CD14-positive monocyte (primary cell): ENCODE data around the gene TOLLIP. TPM values are rescaled to one million over a fixed set of nuclear protein-coding genes. Genes with fewer than 3 reads are reported as not detected.

Experiments
- DNase-seq, 3 donors: peaks; one replicate each; pipeline ENCODE4 v3.0.0-alpha.2; 2011 to 2022
- H2AFZ ChIP-seq: 2 replicates; pipeline ENCODE4 v1.6.0; 2012; ENCODE audit warnings: mild to moderate bottlenecking, low read depth, low read length, inconsistent platforms; ENCODE audit not compliant: insufficient read depth, poor library complexity, severe bottlenecking
- H3K27ac ChIP-seq, 2 donors: 1 replicate in 1 of 2; 2 replicates in 1 of 2; pipeline ENCODE4 v1.5.1; 2012 to 2013; ENCODE audit warnings: low read length in 2 of 2, control low read depth in 1 of 2, inconsistent platforms in 1 of 2, low read depth in 1 of 2, mild to moderate bottlenecking in 1 of 2
- H3K27me3 ChIP-seq, 2 donors: one replicate each; pipeline versions ENCODE4 v1.6.0 to v1.6.1; 2011 to 2013; ENCODE audit warnings: low read length in 2 of 2; ENCODE audit not compliant: control insufficient read depth in 2 of 2, insufficient read depth in 2 of 2
- H3K36me3 ChIP-seq, 2 donors: replicated peaks in 1 of 2; 1 replicate in 1 of 2; 2 replicates in 1 of 2; pipeline versions ENCODE4 v1.5.1 to v1.6.1; 2012 to 2013; ENCODE audit warnings: low read length in 2 of 2, control low read depth in 1 of 2, inconsistent platforms in 1 of 2, mild to moderate bottlenecking in 1 of 2; ENCODE audit not compliant: insufficient read depth in 2 of 2, control insufficient read depth in 1 of 2
- H3K4me1 ChIP-seq, 2 donors: 1 replicate in 1 of 2; 2 replicates in 1 of 2; pipeline versions ENCODE4 v1.5.1 to v1.6.1; 2012 to 2013; ENCODE audit warnings: low read length in 2 of 2, control low read depth in 1 of 2, inconsistent platforms in 1 of 2, mild to moderate bottlenecking in 1 of 2, moderate library complexity in 1 of 2; ENCODE audit not compliant: insufficient read depth in 2 of 2, control insufficient read depth in 1 of 2
- H3K4me2 ChIP-seq: replicated peaks from 2 replicates; pipeline ENCODE3; 2012; ENCODE audit warnings: low read length, moderate library complexity, mild to moderate bottlenecking; ENCODE audit not compliant: poor library complexity, severe bottlenecking; ENCODE audit errors: extremely low read depth
- H3K4me3 ChIP-seq, 3 experiments: fragments of 200-600 bp in 1 of 3; sonication (generic) in 1 of 3; replicated peaks in 1 of 3; 1 replicate in 2 of 3; 2 replicates in 1 of 3; pipeline ENCODE4 v1.5.1; 2011 to 2013; ENCODE audit warnings: low read length in 3 of 3, mild to moderate bottlenecking in 3 of 3, control low read depth in 2 of 3, low read depth in 2 of 3, inconsistent platforms in 1 of 3, moderate library complexity in 1 of 3
- H3K79me2 ChIP-seq: 2 replicates; pipeline ENCODE4 v1.6.0; 2012; ENCODE audit warnings: mild to moderate bottlenecking, control low read depth, inconsistent platforms, low read length, moderate library complexity; ENCODE audit not compliant: insufficient read depth
- H3K9ac ChIP-seq: 2 replicates; pipeline ENCODE4 v1.6.0; 2017; ENCODE audit warnings: low read length, mild to moderate bottlenecking; ENCODE audit not compliant: insufficient read depth, poor library complexity, severe bottlenecking
- H3K9me3 ChIP-seq, 2 donors: replicated peaks in 1 of 2; 1 replicate in 1 of 2; 2 replicates in 1 of 2; pipeline versions ENCODE4 v1.5.1 to v1.6.1; 2012 to 2013; ENCODE audit warnings: low read length in 2 of 2, control low read depth in 1 of 2; ENCODE audit not compliant: control insufficient read depth in 1 of 2, insufficient read depth in 1 of 2
- H4K20me1 ChIP-seq: 2 replicates; pipeline ENCODE4 v1.6.0; 2012; ENCODE audit warnings: mild to moderate bottlenecking, low read length, control low read depth, moderate library complexity; ENCODE audit not compliant: insufficient read depth
- H3K27ac Mint-ChIP-seq, 7 donors: one replicate each; pipeline ENCODE4 v1.8.0; 2020; ENCODE audit warnings: mild to moderate bottlenecking in 7 of 7, mixed read lengths in 7 of 7, moderate library complexity in 6 of 7, inconsistent platforms in 2 of 7
- H3K27me3 Mint-ChIP-seq, 3 donors: one replicate each; pipeline ENCODE4 v1.8.0; 2021 to 2022; ENCODE audit warnings: low read depth in 3 of 3, mild to moderate bottlenecking in 3 of 3, mixed read lengths in 3 of 3, moderate library complexity in 3 of 3, inconsistent platforms in 1 of 3
- H3K36me3 Mint-ChIP-seq, 2 donors: one replicate each; pipeline ENCODE4 v1.8.0; 2020; ENCODE audit warnings: mixed read lengths in 2 of 2, inconsistent platforms in 1 of 2, mild to moderate bottlenecking in 1 of 2
- H3K4me1 Mint-ChIP-seq: one replicate; pipeline ENCODE4 v1.8.0; 2020; ENCODE audit warnings: mild to moderate bottlenecking, mixed read lengths
- H3K4me3 Mint-ChIP-seq, 2 donors: one replicate each; pipeline ENCODE4 v1.8.0; 2020; ENCODE audit warnings: mild to moderate bottlenecking in 2 of 2, mixed read lengths in 2 of 2, moderate library complexity in 1 of 2
- H3K9me3 Mint-ChIP-seq, 7 donors: one replicate each; pipeline ENCODE4 v1.8.0; 2020 to 2022; ENCODE audit warnings: mixed read lengths in 7 of 7, mild to moderate bottlenecking in 6 of 7, moderate library complexity in 6 of 7, inconsistent platforms in 2 of 7
- WGBS: methylation state at CpG from one replicate; pipeline ENCODE4 v1.1.5; 2013; ENCODE audit warnings: missing lambda C conversion rate; ENCODE audit not compliant: insufficient coverage; 5-methylcytosine and 5-hydroxymethylcytosine counted together
- intact Hi-C, 2 donors: fragments of 100-400 bp; cut with micrococcal nuclease; formaldehyde crosslinking; loops; one replicate each; pipeline versions ENCODE4 v1.15.0 to v1.15.1; 2023
- polyA plus RNA-seq, 3 donors: library from polyadenylated mRNA; depleted of rRNA in 1 of 3; unstranded in 2 of 3; stranded (reverse) in 1 of 3; fragments of 300-500 nt in 2 of 3; fragments of >200 nt in 1 of 3; fragmentation: Illumina TruSeq in 2 of 3; gene quantifications; 1 replicate in 2 of 3; 2 replicates in 1 of 3; pipeline ENCODE4 v1.2.3, GENCODE V29; 2012 to 2021
- TF ChIP-seq, protein P1 (sequence below): fragments of 200-600 bp; IDR thresholded peaks from one replicate; pipeline ENCODE4 v1.8.0; 2022; ENCODE audit warnings: antibody characterized with exemption, mild to moderate bottlenecking

TOLLIP gene
- polyA plus RNA-seq, 3 donors = 67.9 to 72.1 (median 71.7) TPM

DNA sequence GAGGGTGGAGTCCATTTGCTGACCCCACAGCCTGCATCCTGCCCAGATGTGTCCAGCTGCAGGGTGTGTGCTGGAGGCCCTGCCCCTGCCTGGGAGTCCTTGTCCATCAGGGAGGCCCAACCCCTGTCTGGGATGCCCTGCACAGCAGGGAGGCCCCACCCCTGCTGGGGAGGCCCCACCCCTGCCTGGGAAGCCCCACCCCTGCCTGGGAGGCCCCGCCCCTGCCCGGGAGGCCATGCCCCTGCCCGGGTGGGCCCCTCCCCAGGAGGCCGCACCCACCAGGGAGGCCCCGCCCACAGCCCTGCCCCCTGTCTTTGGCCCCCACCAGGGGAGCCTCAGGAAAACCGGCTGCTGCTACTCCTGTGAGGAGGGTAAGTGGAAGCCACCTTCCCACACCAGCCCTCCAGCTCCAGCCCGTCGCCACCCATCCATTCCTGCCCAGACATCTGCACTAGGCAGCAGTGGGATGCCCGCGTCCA lies 49.4 kb downstream of the TOLLIP start:
- Mint-ChIP-seq H3K4me1 (peaks cover 11% of the 10 kb centered on the region), H3K27me3 (no peaks in the 10 kb centered on the region), H3K4me3 (no peak overlapping the region), H3K27ac (peak overlapping the region in 1 of 7 donors; percentile 46), H3K9me3 (peaks cover 2 to 8% (median 6%) of the 10 kb centered on the region in 7 donors), H3K36me3 (peaks cover 0 to 5% of the 10 kb centered on the region in 2 donors)
- TF ChIP-seq, protein P1, sequence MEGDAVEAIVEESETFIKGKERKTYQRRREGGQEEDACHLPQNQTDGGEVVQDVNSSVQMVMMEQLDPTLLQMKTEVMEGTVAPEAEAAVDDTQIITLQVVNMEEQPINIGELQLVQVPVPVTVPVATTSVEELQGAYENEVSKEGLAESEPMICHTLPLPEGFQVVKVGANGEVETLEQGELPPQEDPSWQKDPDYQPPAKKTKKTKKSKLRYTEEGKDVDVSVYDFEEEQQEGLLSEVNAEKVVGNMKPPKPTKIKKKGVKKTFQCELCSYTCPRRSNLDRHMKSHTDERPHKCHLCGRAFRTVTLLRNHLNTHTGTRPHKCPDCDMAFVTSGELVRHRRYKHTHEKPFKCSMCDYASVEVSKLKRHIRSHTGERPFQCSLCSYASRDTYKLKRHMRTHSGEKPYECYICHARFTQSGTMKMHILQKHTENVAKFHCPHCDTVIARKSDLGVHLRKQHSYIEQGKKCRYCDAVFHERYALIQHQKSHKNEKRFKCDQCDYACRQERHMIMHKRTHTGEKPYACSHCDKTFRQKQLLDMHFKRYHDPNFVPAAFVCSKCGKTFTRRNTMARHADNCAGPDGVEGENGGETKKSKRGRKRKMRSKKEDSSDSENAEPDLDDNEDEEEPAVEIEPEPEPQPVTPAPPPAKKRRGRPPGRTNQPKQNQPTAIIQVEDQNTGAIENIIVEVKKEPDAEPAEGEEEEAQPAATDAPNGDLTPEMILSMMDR = no peak
- Histone ChIP-seq H3K27me3 (no peaks in the 10 kb centered on the region), H3K4me2 (no peak overlapping the region), H2AFZ (no peak overlapping the region), H3K4me1 (peaks cover 16 to 18% of the 10 kb centered on the region in 2 donors), H3K9me3 (no peaks in the 10 kb centered on the region), H3K79me2 (no peaks in the 10 kb centered on the region), H4K20me1 (no peaks in the 10 kb centered on the region), H3K4me3 (no peak overlapping the region), H3K27ac (no peak overlapping the region), H3K36me3 (no peaks in the 10 kb centered on the region), H3K9ac (no peak overlapping the region)
- 93% methylated on average over 3 of the region's 10 CpGs for WGBS
- DNase-seq = no peak
- intact Hi-C loops = loop anchor here (5.0 to 10.0 kb wide), 2 partner anchors 75 to 77 kb away; no protein-coding TSS in a partner anchor

GRCh38 chr11:1259561-1259960 lies 49.9 kb downstream of the TOLLIP start:
- intact Hi-C loops = no loop called here
- H3K27me3 Mint-ChIP-seq = no peaks in the 10 kb centered on the region
- Histone ChIP-seq H3K9ac (no peak overlapping the region), H3K36me3 (no peaks in the 10 kb centered on the region), H3K4me1 (peaks cover 16 to 18% of the 10 kb centered on the region in 2 donors), H3K4me3 (no peak overlapping the region), H3K4me2 (no peak overlapping the region), H4K20me1 (no peaks in the 10 kb centered on the region), H3K9me3 (no peaks in the 10 kb centered on the region), H3K79me2 (no peaks in the 10 kb centered on the region), H2AFZ (no peak overlapping the region), H3K27ac (no peak overlapping the region), H3K27me3 (no peaks in the 10 kb centered on the region)
- TF ChIP-seq, protein P1 = no peak
- WGBS = 97% methylated on average over 9 of the region's 9 CpGs
- no peak for DNase-seq
- peaks cover 0 to 1% of the 10 kb centered on the region in 2 donors for H3K36me3 Mint-ChIP-seq
- H3K4me3 Mint-ChIP-seq = no peak overlapping the region
- peaks cover 0 to 4% (median 1%) of the 10 kb centered on the region in 7 donors for H3K9me3 Mint-ChIP-seq
- no peak overlapping the region for H3K27ac Mint-ChIP-seq
- H3K4me1 Mint-ChIP-seq = peaks cover 10% of the 10 kb centered on the region
